ENCODE data around the gene PPP6R2.

GRCh38 chr22:50348058-50348457 is 4.9 kb downstream of the PPP6R2 start:
- TF ChIP-seq CTCF (IDR thresholded peaks at IDR 0.05) (no peak), POLR2A (IDR thresholded peaks at IDR 0.05) (no peak)
